ENCODE data around the gene RPLP2. TPM values are rescaled to one million over a fixed set of nuclear protein-coding genes. Genes with fewer than 3 reads are reported as not detected.

RPLP2 gene
- total RNA-seq, 1 experiment from 2014 or later: 2,142 TPM

DNA sequence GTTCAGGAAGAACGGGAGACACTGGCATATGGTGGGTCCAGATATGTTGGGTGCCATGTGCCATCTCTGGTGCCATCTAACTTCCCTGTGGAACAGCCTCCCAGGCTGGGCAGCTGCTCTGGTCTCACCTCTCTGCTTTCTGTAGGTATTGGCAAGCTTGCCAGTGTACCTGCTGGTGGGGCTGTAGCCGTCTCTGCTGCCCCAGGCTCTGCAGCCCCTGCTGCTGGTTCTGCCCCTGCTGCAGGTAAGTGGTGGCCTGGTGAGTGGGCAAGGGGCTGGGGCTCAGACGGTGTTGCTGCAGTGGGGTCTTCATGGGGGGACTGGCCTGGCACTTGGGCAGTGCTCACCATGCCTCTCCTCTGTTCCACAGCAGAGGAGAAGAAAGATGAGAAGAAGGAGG, 2.6 kb downstream of the RPLP2 start:
- H3K36me3 Mint-ChIP-seq (ENCODE audit: insufficient read depth, unreplicated experiment): peaks cover 40% of the 10 kb centered on the region
- no peak for DNase-seq (ENCODE audit: unreplicated experiment)
- peaks cover 12% of the 10 kb centered on the region for H3K4me1 Mint-ChIP-seq (ENCODE audit: insufficient read depth, unreplicated experiment)
- H3K9me3 Mint-ChIP-seq (ENCODE audit: unreplicated experiment): no peaks in the 10 kb centered on the region
- intact Hi-C loops (cut with micrococcal nuclease): no loop called here
- TF ChIP-seq, protein P1, sequence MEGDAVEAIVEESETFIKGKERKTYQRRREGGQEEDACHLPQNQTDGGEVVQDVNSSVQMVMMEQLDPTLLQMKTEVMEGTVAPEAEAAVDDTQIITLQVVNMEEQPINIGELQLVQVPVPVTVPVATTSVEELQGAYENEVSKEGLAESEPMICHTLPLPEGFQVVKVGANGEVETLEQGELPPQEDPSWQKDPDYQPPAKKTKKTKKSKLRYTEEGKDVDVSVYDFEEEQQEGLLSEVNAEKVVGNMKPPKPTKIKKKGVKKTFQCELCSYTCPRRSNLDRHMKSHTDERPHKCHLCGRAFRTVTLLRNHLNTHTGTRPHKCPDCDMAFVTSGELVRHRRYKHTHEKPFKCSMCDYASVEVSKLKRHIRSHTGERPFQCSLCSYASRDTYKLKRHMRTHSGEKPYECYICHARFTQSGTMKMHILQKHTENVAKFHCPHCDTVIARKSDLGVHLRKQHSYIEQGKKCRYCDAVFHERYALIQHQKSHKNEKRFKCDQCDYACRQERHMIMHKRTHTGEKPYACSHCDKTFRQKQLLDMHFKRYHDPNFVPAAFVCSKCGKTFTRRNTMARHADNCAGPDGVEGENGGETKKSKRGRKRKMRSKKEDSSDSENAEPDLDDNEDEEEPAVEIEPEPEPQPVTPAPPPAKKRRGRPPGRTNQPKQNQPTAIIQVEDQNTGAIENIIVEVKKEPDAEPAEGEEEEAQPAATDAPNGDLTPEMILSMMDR (IDR thresholded peaks at IDR 0.05; ENCODE audit: unreplicated experiment): no peak
- H3K27me3 Mint-ChIP-seq (ENCODE audit: insufficient read depth, unreplicated experiment): no peaks in the 10 kb centered on the region
- CTCF ChIA-PET: interaction anchor here (1.2 kb wide), 1 partner anchor 35 kb away, joined by 3 read pairs; no protein-coding TSS in a partner anchor
- no TSS peak for BruUV-seq (replicated peaks)
- no peak overlapping the region for H3K4me3 Mint-ChIP-seq (ENCODE audit: unreplicated experiment)
- H3K27ac Mint-ChIP-seq (ENCODE audit: low read depth, unreplicated experiment): no peak overlapping the region
- POLR2A ChIA-PET: interaction anchor here (0.7 to 2.0 kb wide), 6 partner anchors 8 to 32 kb away, joined by 3 to 16 read pairs (median 4); partner anchors contain the start of gene CD151

DNA sequence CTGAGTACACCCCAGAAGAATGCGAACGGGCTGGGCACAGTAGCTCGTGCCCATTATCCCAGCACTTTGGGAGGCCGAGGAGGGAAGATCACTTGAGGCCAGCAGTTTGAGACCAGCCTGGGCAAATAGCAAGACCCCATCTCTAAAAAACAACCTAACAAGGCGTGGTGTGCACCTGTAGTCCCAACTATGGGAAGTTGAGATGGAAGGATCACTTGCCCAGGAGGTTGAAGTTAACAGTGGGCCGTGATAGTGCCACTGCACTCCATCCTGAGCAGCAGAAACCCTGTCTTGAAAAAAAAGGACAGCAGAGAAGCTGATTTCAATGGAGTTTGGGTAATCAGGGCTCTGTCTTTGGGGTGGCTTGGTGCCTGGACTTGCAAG, 3.3 kb downstream of the RPLP2 start:
- H3K4me3 Mint-ChIP-seq (ENCODE audit: unreplicated experiment): no peak overlapping the region
- TF ChIP-seq, protein P1 (IDR thresholded peaks at IDR 0.05; ENCODE audit: unreplicated experiment): no peak
- no peaks in the 10 kb centered on the region for H3K27me3 Mint-ChIP-seq (ENCODE audit: insufficient read depth, unreplicated experiment)
- peaks cover 40% of the 10 kb centered on the region for H3K36me3 Mint-ChIP-seq (ENCODE audit: insufficient read depth, unreplicated experiment)
- POLR2A ChIA-PET: interaction anchor here (0.8 to 1.1 kb wide), 2 partner anchors 9 to 21 kb away, joined by 3 to 4 read pairs; no protein-coding TSS in a partner anchor
- H3K4me1 Mint-ChIP-seq (ENCODE audit: insufficient read depth, unreplicated experiment): peaks cover 7% of the 10 kb centered on the region
- DNase-seq (ENCODE audit: unreplicated experiment): no peak
- intact Hi-C loops (cut with micrococcal nuclease): no loop called here
- no TSS peak for BruUV-seq (replicated peaks)
- CTCF ChIA-PET: interaction anchor here (1.2 kb wide), 1 partner anchor 34 kb away, joined by 3 read pairs; no protein-coding TSS in a partner anchor
- H3K9me3 Mint-ChIP-seq (ENCODE audit: unreplicated experiment): no peaks in the 10 kb centered on the region
- no peak overlapping the region for H3K27ac Mint-ChIP-seq (ENCODE audit: low read depth, unreplicated experiment)

- Mint-ChIP-seq H3K4me3 (ENCODE audit: unreplicated experiment) (no peak overlapping the region), H3K9me3 (ENCODE audit: unreplicated experiment) (no peaks in the 10 kb centered on the region), H3K27ac (ENCODE audit: low read depth, unreplicated experiment) (no peak overlapping the region), H3K36me3 (ENCODE audit: insufficient read depth, unreplicated experiment) (peaks cover 40% of the 10 kb centered on the region), H3K27me3 (ENCODE audit: insufficient read depth, unreplicated experiment) (no peaks in the 10 kb centered on the region), H3K4me1 (ENCODE audit: insufficient read depth, unreplicated experiment) (peaks cover 9% of the 10 kb centered on the region)
- CTCF ChIA-PET: interaction anchor here (1.2 kb wide), 1 partner anchor 33 kb away, joined by 3 read pairs; no protein-coding TSS in a partner anchor
- no peak for DNase-seq (ENCODE audit: unreplicated experiment)
- POLR2A ChIA-PET: interaction anchor here (0.8 to 9.6 kb wide), 3 partner anchors 9 to 21 kb away, joined by 3 to 274 read pairs (median 4); partner anchors contain the start of gene CD151
- intact Hi-C loops (cut with micrococcal nuclease): no loop called here
- TF ChIP-seq, protein P1 (IDR thresholded peaks at IDR 0.05; ENCODE audit: unreplicated experiment): no peak
- BruUV-seq (replicated peaks): no TSS peak
Observed at GRCh38 chr11:813456-814096, 3.8 kb downstream of the RPLP2 start.

DNA sequence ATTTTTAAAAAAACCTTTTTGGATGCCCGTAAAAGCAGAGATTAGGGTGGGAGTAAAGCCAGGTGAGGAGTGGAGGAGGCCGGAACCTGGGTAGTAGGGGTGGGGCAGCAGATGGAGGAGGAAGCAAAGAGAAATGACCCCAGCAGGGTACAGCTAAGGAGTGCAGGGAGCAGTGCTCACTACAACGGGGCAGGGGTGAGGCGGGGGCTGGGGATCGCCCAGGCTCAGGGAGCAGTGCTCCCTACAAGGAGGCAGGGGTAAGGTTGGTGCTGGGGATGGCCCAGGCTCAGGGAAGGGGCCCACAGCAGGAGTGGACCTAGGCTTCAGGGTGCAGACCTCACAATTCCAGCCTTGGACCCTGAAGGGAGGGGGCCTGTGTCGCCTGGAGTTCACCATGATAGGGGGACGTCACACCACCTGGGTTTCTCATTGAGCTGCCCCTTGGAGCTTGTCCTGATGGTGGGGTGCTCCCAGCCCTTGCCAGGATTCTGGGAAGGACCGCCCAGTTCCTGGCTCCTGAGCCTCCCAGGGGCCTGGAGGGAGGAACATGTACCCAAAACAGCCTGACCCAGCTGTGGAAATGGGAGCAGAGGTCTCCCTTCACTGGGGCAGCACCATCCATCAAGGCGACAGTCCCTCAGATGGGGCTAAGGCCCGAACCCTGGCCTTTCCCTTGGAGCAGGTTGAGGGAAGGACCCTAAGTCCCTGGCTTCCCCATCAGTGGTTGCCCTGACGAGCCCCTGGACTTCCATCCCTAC, 6.1 kb downstream of the RPLP2 start:
- DNase-seq (ENCODE audit: unreplicated experiment): no peak
- H3K27me3 Mint-ChIP-seq (ENCODE audit: insufficient read depth, unreplicated experiment): no peaks in the 10 kb centered on the region
- TF ChIP-seq, protein P1 (IDR thresholded peaks at IDR 0.05; ENCODE audit: unreplicated experiment): no peak
- peaks cover 33% of the 10 kb centered on the region for H3K36me3 Mint-ChIP-seq (ENCODE audit: insufficient read depth, unreplicated experiment)
- H3K4me3 Mint-ChIP-seq (ENCODE audit: unreplicated experiment): no peak overlapping the region
- ChIA-PET CTCF (interaction anchor here (0.7 kb wide), 1 partner anchor 230 kb away, joined by 4 read pairs; no protein-coding TSS in a partner anchor), POLR2A (interaction anchor here (0.7 to 9.6 kb wide), 5 partner anchors 10 to 221 kb away, joined by 3 to 274 read pairs (median 141); partner anchors contain the start of genes CD151, PIDD1, POLR2L and RPLP2)
- no peaks in the 10 kb centered on the region for H3K9me3 Mint-ChIP-seq (ENCODE audit: unreplicated experiment)
- no TSS peak for BruUV-seq (replicated peaks)
- intact Hi-C loops (cut with micrococcal nuclease): no loop called here
- no peak overlapping the region for H3K27ac Mint-ChIP-seq (ENCODE audit: low read depth, unreplicated experiment)
- H3K4me1 Mint-ChIP-seq (ENCODE audit: insufficient read depth, unreplicated experiment): peaks cover 12% of the 10 kb centered on the region
